GM18520 (cell line): Measurements from ENCODE around the gene CAPN9.

Source experiments
- ATAC-seq: cut with Tn5 transposase; IDR thresholded peaks from one replicate; pipeline ENCODE4 v1.9.1; 2021; ENCODE audit not compliant: unreplicated experiment

The CAPN9 gene

GRCh38 chr1:230821346-230821745 is 74.2 kb downstream of the CAPN9 start:
- no peak for ATAC-seq

DNA sequence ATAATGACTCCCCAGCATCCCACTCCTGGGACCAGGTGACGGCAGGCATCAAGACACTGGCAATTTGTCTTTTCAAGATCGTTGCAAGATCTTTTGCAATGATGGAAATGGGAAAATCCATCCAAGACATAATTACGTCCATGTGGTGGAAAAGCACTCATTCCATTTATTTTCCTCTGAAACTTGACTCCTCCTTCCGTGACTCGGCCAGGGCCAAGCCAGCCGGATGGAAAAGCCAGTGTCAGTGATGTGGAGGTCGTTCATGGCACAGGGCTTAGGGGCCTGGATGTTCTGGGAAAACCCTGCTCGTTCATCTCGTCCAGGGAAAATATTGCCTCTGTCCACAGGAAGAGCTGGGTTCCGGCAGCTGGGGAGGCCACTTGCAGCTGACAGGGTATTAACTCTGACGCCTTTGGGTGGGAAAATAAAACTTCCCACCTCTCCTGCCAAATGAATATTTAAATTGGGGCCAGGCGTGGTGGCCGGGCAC is 74.9 kb downstream of the CAPN9 start:
- ATAC-seq, result no peak

DNA sequence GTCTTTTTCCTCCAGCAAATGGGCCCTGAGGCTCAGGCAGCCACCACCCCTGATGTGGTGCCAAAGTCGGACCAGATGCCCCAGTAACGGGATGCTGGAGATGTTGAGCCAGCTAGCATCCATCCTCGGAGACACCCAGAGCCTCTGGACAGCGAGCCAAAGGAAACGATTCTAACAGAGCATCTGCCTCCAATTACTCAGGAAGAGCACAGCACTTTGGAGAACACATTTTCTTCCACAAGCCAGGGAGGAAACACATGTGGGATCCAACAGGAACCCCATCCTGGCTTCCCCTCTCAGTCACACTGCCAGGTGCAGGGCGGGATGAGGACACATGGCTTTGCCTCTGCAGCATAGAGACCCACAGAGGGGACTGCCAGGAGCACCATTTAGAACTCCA is 76.2 kb downstream of the CAPN9 start:
- ATAC-seq, result no peak

- ATAC-seq, result no peak
Observed at GRCh38 chr1:230823931-230824381, 76.8 kb downstream of the CAPN9 start.

DNA sequence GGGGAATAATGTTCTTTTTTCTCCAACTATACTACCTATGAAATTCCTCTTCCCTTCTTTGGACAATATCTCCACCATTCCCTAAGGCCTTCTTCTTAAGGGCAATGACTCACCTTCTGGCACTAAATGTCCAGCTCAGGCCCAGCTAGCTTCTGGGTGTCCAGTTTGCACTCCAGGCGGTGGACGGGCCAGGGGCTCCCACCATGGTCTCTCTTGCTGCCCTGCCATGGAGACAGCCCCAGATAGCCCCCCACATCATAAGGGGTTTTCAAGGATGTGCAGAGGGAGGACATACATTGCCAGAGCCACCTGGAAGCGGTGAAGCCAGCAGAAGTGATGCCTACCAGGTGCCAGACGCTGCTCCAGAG is 77.3 kb downstream of the CAPN9 start:
- ATAC-seq, result no peak

DNA sequence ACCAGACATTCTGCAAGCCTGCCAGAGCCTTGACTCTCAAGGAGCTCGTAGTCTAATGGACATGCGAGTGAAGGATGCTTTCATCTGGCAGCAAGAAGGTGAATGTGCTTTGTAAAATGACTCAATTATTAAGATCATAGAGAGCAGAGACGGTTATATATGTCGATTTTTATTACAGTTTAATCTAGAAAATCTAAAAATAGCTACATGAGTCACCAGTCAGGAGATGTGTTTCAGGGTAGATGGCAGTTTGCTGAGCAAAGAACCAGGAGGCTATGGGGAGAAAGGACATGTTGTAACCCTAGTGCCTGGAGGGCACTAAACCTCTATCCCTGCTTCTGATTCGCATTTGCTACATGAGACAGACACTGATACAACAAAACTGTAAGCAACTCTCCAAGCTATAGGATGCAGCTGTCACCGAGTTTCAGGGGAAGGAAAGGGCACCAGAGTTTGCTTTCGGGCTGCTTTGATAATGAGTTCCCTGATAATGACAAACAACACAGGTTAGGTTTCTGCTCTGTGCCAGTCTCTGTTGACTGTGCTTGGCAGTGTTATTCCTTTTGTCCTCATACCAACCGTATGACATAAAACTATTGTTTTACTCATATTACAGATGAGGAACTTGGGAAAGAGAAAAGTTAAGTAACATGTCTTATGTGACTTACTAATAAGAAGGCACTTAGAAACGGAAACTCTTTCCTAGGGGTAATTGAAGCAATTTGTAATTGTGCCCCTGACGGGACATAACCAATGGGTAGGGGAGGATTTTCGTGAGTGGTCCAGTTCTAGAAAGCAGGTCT is 77.9 kb downstream of the CAPN9 start:
- ATAC-seq, result no peak

DNA sequence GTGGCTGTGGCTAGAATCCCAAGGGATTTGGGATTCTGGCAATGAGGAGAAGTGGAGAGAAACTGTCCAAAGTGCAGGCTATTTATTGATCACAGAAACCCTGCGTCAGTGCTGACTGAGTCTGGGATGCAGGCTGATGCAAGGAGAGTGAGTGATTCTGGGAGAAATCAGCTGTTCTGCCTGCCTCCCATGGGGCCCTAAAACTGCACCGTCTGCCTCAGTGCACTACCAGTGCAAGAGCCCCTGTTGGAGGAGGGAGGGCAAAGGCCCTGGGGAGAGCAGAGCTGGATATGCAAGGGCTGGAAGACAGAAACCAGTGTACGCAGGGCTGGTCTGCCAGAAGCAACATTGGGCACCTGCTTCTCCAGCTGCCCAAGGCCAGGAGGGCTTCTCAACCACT is 78.6 kb downstream of the CAPN9 start:
- no peak for ATAC-seq

GRCh38 chr1:230826166-230826875 is 79.1 kb downstream of the CAPN9 start:
- no peak for ATAC-seq

GRCh38 chr1:230827081-230827681 is 80.0 kb downstream of the CAPN9 start:
- no peak for ATAC-seq

DNA sequence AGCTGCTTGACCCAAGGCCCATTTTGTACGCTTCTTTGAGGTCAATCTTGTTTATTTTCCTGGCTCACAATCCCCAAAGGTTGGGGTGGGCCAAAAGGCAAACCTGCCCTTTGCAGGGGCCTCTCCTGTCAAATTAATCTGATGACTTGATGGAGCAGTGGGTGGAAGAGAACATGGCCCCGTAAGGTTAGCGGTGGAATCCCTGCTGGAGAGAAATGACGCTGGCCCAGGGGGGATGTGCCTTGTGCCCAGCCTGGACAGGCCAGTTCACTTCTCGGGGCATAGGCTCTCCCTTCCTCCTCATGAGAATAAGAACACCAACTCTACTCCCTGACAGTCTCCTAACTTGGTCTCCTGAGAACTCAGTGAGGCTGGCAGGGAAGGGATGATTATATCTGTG is 80.6 kb downstream of the CAPN9 start:
- no peak for ATAC-seq

DNA sequence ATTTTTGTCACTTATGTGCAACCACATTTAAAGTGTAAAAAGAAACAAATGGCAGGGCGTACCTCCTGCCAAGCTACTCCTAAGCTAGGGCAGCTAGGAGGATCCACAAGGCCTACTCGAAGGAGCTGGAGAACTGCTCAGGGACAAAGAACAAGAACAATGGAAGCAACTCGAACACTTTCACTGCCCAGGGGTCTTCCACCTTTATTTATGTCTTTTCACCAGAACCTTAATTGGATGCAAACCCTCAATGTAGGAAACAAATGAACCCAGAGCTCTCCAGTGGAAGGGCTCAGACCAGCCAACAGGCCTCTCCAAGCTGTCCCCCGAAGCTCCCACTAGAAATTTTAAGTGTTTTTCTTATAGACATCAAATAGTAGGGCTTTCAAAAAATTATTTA is 81.2 kb downstream of the CAPN9 start:
- no peak for ATAC-seq

- ATAC-seq, result no peak
Observed at GRCh38 chr1:230831771-230832170, 84.6 kb downstream of the CAPN9 start.

GRCh38 chr1:230832476-230832875 is 85.3 kb downstream of the CAPN9 start:
- ATAC-seq, result no peak

DNA sequence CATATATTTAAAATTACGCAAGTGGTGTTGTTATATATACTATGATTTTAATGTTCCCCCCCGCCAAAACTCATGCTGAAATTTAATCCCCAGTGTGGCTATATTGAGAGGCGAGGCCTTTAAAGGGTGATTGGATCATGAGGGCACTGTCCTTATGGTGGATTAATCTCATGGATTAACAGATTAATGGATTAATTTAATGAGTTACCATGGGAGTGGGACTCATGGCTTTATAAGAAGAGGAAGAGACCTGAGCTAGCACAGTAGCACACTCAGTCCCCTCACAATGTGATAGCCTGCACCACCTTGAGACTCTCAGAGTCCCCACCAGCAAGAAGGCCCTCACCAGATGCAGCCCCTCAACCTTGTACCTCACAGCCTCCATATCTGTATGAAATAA is 86.3 kb downstream of the CAPN9 start:
- ATAC-seq, result no peak

DNA sequence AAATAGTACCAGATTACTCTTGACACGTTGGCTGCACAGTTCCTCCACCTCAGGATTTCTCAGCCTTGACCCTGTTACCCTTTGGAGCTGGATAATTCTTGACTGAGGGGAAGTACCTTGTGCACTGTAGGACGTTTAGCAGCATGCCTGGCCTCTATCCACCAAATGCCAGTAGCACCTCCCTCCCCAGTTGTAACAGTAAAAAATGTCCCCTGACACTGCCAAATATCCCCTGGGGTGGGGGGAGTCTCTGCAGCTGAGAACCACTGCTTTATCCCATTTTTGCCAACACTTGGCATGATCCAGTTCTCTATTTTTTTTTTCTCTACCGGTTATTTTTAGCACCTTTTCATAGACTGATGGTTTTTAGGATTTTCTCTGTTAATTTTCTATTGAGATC is 87.1 kb downstream of the CAPN9 start:
- no peak for ATAC-seq

DNA sequence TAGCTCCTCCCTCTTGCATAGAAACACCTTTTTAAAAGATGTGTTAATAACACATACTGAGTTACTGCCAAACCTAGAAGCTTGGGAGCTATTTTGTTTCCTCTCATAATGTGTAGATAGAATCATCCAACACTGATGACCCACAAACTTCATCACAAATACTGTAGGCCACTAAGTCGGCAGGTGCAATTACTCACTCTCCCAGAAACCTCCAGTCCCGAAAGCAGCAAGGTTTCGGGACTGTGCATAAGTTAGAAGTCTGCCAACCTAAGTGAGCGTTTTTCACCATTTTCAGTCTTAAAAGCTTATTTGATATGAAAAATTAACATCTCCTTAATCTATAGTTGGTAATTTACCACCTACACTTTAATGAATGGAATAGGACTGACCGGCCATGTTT is 89.2 kb downstream of the CAPN9 start:
- no peak for ATAC-seq

- no peak for ATAC-seq
Observed at GRCh38 chr1:230836793-230837192, 89.6 kb downstream of the CAPN9 start.

DNA sequence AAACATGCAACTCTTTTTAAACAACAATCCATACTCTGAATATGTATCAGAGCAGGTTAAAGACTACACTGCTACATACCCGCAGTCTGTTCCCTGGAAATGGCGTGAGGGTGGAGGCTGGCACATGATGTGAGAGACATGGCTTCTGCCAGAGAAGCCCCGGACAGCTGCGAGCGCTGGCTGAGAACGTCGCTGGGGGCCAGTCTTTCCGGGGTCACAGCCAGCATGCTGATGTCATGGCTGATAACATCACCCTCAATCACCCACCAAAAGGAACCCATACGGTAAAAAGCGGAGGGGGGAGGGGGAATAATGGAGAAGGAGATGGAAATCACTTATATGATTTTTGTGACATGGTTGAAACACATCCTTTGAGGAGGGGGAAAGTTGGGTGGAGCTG is 92.0 kb downstream of the CAPN9 start:
- ATAC-seq, result no peak

- ATAC-seq, result no peak
Observed at GRCh38 chr1:230842801-230843200, 95.6 kb downstream of the CAPN9 start.

- ATAC-seq, result no peak
Observed at GRCh38 chr1:230843503-230844309, 96.5 kb downstream of the CAPN9 start.

DNA sequence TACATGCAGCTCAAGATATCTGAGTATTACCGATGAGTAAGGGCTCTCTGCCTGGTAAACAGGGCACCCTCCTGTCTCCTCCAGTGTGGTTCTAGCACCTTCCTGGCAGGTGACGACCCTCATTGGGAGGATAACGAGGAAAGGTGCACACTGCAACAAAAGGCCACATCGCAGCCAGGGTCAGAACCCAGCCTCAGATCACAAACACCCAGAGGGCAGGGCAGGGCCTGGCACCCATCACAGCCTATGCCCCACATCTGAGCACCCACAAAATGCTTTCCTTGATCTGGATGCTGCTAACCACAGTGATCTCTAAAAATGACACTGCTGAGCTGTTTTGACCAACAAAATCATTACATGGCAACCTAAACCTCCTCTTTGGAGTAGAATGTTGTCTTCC is 97.4 kb downstream of the CAPN9 start:
- no peak for ATAC-seq
